ENCODE results near the gene ATP12A. TPM values are rescaled to one million over a fixed set of nuclear protein-coding genes. Genes with fewer than 3 reads are reported as not detected.

The ATP12A gene
- total RNA-seq, 4 donors from 2014 or later, result not detected

DNA sequence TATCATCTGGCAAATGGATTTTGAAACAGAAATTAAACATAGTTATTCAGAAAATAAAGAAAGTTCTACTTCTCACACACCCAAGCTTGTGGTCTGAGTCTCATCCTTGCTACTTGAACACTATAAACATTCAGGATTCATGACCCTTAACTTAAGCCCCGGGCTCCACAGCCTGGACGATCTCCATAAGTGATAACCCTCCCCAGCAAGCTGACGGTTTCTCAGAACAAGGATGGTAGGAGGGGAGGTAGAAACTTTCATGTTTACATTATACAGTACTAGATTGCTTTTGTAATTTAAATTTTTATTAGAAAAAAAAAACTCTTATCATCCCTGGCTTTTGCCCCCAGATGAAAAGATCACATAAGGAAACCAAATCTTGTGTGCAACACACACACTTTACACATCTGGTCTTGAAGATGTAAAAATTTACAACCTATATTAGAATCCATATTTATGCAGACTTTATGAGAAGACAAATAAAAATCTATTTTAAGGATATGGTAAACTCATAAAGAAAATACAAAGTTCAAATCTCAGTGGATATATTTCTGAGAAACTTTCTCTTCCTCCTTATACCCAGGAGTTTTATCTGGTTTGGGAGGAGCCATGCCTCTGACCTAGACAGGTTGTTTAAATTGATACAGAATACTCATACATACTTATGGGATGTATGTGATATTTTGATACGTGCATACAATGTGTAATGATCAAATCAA lies 20.0 kb upstream of the ATP12A start:
- Histone ChIP-seq H3K36me3 (no peaks in the 10 kb centered on the region), H3K27me3 (no peaks in the 10 kb centered on the region), H3K9me3 (no peaks in the 10 kb centered on the region), H3K27ac (no peak overlapping the region), H3K4me1 (no peaks in the 10 kb centered on the region), H3K4me3 (no peak overlapping the region)
- DNase-seq (no peak), ATAC-seq (no peak)
- TF ChIP-seq, protein P1, sequence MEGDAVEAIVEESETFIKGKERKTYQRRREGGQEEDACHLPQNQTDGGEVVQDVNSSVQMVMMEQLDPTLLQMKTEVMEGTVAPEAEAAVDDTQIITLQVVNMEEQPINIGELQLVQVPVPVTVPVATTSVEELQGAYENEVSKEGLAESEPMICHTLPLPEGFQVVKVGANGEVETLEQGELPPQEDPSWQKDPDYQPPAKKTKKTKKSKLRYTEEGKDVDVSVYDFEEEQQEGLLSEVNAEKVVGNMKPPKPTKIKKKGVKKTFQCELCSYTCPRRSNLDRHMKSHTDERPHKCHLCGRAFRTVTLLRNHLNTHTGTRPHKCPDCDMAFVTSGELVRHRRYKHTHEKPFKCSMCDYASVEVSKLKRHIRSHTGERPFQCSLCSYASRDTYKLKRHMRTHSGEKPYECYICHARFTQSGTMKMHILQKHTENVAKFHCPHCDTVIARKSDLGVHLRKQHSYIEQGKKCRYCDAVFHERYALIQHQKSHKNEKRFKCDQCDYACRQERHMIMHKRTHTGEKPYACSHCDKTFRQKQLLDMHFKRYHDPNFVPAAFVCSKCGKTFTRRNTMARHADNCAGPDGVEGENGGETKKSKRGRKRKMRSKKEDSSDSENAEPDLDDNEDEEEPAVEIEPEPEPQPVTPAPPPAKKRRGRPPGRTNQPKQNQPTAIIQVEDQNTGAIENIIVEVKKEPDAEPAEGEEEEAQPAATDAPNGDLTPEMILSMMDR (IDR thresholded peaks at IDR 0.05 in 4 of 5, conservative IDR thresholded peaks at IDR 0.05 in 1 of 5), result no peak
- no peak for TF ChIP-seq POLR2A (IDR thresholded peaks at IDR 0.05)
- intact Hi-C loops (cut with DNase I; ENCODE audit: low total_unique reads), result no loop called here
- in situ Hi-C loops (cut with MboI; ENCODE audit: low sequenced_read_pairs in 4 of 4), result no loop called here

DNA sequence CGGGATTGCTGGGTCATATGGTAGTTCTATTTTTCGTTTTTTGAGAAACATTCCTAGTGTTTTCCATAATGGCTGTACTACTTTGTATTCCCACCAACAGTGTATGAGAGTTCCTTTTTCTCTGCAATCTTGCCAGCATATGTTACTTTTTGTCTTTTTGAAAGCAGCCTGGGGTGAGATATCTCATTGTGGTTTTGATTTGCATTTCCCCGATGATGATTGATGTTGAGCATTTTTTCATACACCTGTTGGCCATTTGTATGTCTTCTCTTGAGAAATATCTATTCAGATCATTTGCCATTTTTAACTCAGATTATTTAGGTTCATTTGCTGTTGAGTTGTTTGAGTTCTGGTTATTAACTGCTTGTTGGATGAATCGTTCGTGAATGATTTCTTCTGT lies 18.5 kb upstream of the ATP12A start:
- no peak for DNase-seq
- no peak overlapping the region for H3K27ac ChIP-seq
- ATAC-seq, result no peak
- intact Hi-C loops (cut with DNase I; ENCODE audit: low total_unique reads) (no loop called here), in situ Hi-C loops (cut with MboI; ENCODE audit: low sequenced_read_pairs in 4 of 4) (no loop called here)
- H3K27me3 ChIP-seq, result no peaks in the 10 kb centered on the region
- H3K36me3 ChIP-seq, result no peaks in the 10 kb centered on the region
- H3K4me1 ChIP-seq, result no peaks in the 10 kb centered on the region
- TF ChIP-seq, protein P1 (IDR thresholded peaks at IDR 0.05 in 4 of 5, conservative IDR thresholded peaks at IDR 0.05 in 1 of 5), result no peak
- no peak for TF ChIP-seq POLR2A (IDR thresholded peaks at IDR 0.05)
- H3K4me3 ChIP-seq, result no peak overlapping the region
- no peaks in the 10 kb centered on the region for H3K9me3 ChIP-seq

DNA sequence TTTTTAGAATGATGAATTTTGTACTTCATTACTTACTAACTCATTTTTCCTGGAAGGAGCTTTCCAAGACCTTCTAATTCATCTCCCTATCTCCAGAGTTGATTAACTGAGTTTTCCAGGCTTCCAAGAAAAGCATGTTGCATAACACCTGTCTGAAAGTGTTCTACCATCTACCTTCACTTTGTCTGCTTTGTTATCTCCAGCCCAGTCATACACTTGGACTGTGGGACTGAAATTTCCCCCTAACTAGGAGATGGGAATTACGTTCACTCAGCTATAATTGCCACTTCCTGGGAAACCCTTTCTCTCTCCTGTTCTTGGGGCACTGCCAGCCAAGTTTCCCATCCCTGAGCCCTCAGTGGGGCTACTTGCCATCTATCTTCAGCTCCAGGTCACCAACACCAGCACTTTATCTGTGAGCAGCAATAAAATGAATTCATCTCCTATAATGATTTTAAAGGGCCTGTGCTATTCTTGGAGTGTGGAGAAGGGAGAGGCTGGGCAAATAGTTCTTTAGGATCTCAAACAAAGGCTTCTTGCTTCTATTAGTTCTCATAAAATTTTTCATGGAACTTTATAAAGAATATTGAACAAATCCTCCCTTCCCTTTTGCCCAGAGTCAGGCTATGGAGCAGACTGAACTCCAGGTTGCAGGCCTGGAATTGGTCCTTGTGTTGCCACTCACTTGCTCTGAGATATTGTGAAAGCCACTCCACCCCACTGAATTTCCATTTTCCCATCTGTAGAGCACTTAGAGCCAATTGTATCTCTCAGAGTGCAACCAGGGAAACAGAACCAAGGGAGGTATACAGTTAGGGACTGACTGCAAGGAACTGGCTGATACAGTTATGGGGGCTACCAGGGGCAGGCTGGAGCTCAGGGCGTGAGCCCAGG lies 17.8 kb upstream of the ATP12A start:
- Histone ChIP-seq H3K27me3 (no peaks in the 10 kb centered on the region), H3K27ac (no peak overlapping the region), H3K9me3 (no peaks in the 10 kb centered on the region), H3K4me3 (no peak overlapping the region), H3K4me1 (no peaks in the 10 kb centered on the region), H3K36me3 (no peaks in the 10 kb centered on the region)
- TF ChIP-seq, protein P1 (IDR thresholded peaks at IDR 0.05 in 4 of 5, conservative IDR thresholded peaks at IDR 0.05 in 1 of 5), result no peak
- no peak for TF ChIP-seq POLR2A (IDR thresholded peaks at IDR 0.05)
- no peak for ATAC-seq
- no peak for DNase-seq
- in situ Hi-C loops (cut with MboI; ENCODE audit: low sequenced_read_pairs in 4 of 4) (no loop called here), intact Hi-C loops (cut with DNase I; ENCODE audit: low total_unique reads) (no loop called here)

DNA sequence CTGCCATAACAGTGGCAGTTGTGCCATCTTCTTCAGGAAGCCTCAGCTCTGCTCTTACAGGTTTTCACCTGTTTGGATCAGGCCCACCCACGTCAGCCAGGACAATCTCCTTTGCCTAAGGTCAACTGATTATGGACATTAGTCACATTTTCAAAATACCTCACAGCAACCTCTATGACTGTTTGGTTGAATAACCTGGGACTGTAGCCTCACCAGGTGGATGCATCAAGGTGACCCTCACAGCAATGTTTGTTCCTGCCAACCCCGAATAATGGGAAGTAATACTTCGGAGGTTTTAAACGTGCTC lies 17.2 kb upstream of the ATP12A start:
- H3K36me3 ChIP-seq, result no peaks in the 10 kb centered on the region

More for the DNA sequence above, 17.2 kb upstream of the ATP12A start:
- ATAC-seq, result no peak
- DNase-seq, result no peak
- H3K27me3 ChIP-seq, result no peaks in the 10 kb centered on the region
- H3K9me3 ChIP-seq, result no peaks in the 10 kb centered on the region
- H3K4me1 ChIP-seq, result no peaks in the 10 kb centered on the region
- in situ Hi-C loops (cut with MboI; ENCODE audit: low sequenced_read_pairs in 4 of 4), result no loop called here
- TF ChIP-seq, protein P1 (IDR thresholded peaks at IDR 0.05 in 4 of 5, conservative IDR thresholded peaks at IDR 0.05 in 1 of 5), result no peak
- no peak for TF ChIP-seq POLR2A (IDR thresholded peaks at IDR 0.05)
- H3K27ac ChIP-seq, result no peak overlapping the region
- no peak overlapping the region for H3K4me3 ChIP-seq
- intact Hi-C loops (cut with DNase I; ENCODE audit: low total_unique reads), result no loop called here

Measured in gastrocnemius medialis (tissue), 4 donors.